GM19025 (cell line): ENCODE data around the gene CEP63.

Experiments used
- ATAC-seq: cut with Tn5 transposase; IDR thresholded peaks from one replicate; pipeline ENCODE4 v1.9.1; 2021; ENCODE audit warnings: mild to moderate bottlenecking, low read depth, moderate library complexity; ENCODE audit not compliant: unreplicated experiment

CEP63 gene

DNA sequence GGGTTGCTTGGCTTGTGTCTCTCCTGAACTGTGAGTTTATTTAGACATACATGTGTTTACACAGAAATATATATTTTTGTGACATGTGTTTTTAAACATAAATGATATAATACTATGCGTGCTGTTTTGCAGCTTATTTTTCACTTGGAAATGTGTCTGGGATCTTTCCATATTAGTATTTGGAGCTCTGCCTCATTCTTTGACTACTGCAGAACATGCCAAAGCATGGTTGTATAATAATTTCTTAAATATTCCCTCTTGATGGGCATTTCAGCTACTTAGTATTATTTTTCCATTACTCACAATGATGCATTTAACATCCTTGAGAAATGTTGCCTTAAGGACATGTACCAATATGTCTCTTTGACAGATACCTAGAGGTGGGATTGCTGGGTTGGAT lies 19.5 kb upstream of the CEP63 start:
- ATAC-seq, result no peak

- no peak for ATAC-seq
These were observed 17.3 kb upstream of the CEP63 start for GRCh38 chr3:134468519-134468918.

DNA sequence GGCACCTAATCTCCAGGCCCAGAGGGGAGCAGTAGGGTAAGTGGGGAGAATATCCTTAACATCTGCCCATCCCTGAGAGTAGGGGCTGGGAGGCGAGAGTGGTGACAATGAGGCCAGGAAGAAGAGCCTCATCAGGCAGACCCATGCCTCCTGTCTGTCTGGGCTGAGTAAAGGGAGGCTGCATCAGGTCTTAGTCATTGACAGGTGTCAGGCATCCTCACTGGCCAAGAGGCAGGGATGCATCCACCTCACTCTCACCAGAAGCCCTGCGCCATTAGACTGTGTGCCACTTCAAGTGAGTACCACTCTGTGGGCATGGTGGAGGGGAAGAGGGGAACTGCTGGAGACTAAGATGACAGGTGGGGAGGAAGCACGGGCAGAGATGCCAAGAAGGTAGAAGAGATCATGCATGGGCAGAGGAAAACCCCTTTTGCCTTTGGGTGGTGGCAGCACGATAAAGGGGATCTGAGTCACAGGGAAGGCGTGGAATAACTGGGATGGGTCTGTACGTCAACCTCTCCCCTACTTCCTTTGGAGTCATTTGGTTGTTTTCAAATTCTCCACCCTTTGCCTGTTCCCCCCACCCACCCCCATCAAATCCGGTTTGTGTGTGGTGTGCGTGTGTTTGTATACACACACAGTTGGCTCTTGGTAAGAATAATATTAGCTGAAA lies 14.2 kb upstream of the CEP63 start:
- ATAC-seq, result no peak

DNA sequence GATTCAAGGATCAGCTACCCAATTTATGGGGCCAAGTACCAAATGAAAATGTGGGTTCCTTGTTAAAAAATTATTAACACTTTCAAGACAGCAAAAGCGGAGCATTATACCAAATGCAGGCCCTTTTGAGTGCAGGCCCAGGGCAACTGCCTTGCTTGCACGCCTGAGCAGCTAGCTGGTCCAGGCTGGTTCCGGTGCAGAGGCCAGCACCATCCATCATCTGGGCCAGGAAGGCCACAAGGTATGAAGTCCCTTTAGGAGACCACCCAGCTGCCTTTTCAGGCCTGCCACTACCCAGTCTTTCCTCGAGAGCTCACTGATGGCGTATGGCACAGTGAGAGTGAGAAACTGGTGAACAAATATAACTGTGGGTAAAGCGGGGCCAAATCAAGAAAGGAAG lies 13.0 kb upstream of the CEP63 start:
- no peak for ATAC-seq

GRCh38 chr3:134473868-134474546 lies 11.8 kb upstream of the CEP63 start:
- ATAC-seq, result no peak

DNA sequence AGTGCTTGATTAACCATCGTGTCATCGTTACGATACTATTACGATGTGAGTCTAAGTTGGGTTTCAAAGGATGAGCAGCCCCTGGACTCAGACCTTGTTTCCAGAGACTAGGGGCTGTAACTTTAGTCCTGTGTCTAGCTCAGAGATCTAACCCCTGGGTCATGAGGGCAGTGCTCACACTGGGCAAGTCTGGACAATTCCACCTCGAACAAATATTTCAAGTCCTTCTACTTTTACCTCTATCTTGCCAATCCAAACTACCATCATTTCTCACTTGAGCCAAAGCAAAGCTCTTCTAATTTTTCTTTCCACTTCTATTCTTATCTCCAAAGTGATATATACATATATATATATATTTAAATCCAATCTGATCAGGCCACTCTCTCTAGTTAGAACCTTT lies 10.9 kb upstream of the CEP63 start:
- ATAC-seq, result no peak

DNA sequence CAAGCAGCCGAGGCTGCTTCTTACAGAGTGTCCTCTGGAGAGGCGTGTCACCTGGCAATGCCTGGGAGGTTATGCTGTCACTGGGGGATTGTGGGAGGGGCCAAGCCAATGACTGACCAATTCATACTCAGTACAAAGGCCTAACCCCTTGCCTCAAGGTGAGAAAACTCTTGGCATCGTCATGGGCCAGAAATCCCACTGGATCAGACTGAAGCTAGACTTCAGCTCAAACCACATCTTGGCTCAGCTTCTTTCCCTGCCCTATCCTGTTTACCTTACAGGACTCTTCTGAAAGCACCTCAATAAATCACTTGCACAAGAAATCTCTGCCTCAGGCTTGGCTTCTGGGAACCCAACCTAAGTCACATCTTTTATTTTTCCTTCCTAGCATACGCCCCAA lies 9.6 kb upstream of the CEP63 start:
- ATAC-seq, result no peak

- no peak for ATAC-seq
These were observed 8.9 kb upstream of the CEP63 start for GRCh38 chr3:134477002-134477401.

GRCh38 chr3:134477938-134478337 lies 7.9 kb upstream of the CEP63 start:
- ATAC-seq, result no peak

DNA sequence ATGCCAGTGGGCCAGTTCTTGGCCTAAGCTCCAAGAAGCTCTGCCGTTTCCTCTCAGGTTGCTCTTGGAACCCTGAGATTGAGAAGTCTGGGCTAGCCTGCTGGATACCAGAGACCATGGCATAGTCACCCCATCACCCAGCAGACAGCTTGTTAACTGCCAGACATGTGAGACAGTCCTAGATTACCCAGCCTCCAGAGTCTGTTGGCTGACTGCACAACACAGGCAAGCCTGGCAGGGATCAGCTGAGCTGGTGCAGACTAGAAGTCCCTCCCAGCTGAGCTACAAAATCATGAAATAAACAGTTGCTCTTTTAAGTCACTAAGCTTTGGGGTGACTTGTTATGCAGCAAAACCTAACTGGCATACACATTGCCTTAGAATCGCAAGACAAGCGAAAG lies 5.3 kb upstream of the CEP63 start:
- no peak for ATAC-seq

- no peak for ATAC-seq
These were observed 4.7 kb upstream of the CEP63 start for GRCh38 chr3:134481166-134481565.

- no peak for ATAC-seq
These were observed 3.2 kb upstream of the CEP63 start for GRCh38 chr3:134482622-134483021.

DNA sequence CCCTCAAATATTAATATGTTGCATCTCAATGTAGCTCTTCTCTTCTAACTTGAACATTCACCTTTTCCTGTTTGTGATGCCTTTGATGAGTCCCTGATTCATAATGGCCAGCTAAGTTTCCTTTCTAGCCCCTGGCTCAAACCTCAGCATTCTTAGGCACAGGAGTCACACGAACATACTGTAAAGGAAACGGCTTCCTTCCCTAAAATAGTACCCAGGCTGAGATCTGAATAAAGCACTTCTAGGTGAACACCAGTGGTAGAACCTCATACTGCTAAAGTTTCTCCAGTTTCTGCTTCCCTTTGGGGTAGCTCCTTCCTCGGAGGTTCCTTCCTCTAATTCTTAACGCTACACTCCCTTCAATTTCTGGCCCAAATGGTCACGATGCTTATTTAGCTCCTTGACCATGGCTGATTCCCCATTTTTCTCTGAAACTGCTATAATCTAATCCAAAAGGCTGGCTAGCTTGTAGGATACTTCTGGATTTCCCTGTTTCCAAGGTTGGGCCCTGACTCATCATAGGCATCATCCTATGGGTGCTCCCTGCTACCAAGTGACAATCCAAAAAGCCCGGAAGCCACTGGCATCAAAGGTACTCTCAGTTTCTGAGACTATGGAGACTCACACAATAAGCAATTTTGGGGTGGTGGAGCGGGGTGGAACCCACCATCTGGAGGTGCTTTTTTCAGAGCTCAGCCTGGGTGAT lies 2.5 kb upstream of the CEP63 start:
- ATAC-seq, result no peak

GRCh38 chr3:134485075-134485717 lies 661 bp upstream of the CEP63 start:
- peak; percentile 10 for ATAC-seq

- no peak for ATAC-seq
These were observed 752 bp downstream of the CEP63 start for GRCh38 chr3:134486577-134487041.

- ATAC-seq, result no peak
These were observed 1.5 kb downstream of the CEP63 start for GRCh38 chr3:134487406-134487805.

DNA sequence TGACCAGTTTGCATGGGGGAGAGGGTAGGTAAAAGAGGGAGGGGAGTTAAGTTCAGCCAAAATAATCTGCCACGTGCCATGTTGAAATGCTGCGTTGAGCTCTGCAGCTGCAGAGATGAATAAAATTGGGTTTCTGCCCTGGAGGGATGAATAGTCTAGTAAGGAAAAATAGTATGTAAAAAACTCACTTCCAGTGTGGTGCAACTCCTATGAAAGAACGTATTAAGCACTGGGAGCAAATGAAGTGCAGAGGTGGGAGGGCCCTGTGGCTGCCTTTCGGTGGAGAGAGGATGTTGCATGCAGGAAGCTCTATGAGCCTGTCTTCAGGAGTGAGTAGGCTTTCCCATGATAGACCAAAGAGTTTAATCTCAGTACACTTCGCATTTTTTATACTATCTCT lies 8.6 kb downstream of the CEP63 start:
- no peak for ATAC-seq

DNA sequence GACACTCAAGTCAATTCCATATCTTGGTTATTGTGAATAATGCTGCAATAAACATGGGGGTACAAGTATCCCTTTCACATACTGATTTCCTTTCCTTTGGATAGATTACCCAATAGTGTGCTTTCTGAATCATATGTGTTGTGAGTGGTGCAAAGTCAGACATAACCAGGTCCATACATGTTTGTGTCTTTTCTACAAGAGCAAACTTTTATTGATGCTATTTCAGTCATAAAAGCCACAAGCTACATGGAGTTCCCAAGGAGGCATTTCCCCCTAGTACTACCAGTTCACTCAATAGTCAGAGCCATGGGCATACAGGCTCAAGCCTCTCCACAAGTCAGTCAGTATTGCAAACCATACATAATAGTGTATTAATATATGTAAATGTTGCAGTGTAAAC lies 10.1 kb downstream of the CEP63 start:
- no peak for ATAC-seq

GRCh38 chr3:134496471-134497071 lies 10.7 kb downstream of the CEP63 start:
- no peak for ATAC-seq

DNA sequence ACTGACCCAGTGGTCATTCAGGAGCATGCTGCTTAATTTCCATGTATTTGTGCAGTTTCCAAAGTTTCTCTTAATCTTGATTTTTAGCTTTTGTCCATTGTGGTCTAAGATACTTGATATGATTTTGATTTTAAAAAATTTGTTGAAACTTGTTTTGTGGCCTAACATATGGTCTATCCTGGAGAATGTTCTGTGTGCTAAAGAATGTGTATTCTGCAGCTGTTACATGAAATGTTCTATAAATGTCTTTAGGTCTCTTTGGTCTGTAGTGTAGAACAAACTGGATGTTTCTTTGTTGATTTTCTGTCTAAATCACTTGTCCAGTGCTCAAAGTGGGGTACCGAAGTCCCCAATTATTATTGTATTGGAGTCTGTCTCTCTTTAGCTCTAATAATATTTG lies 17.4 kb downstream of the CEP63 start:
- no peak for ATAC-seq

DNA sequence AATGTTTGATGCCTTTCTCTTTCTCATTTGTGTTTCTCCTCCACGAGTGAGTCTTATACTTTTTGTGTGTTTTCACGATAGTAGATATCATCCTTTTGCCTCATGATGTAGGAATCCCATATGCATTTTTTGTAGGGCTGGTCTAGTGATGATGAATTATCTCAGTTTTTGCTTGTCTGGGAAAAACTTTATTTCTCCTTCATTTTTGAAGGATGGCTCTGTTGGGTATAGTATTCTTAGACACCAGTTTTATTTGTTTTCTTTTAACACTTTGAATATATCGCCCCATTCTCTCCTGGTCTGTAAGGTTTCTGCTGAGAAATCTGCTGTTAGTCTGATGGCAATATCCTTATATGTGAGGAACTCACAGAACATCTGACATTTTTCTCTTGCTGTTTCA lies 18.3 kb downstream of the CEP63 start:
- ATAC-seq, result no peak
